ENCODE measurements around the gene FOSL2. TPM values are rescaled to one million over a fixed set of nuclear protein-coding genes. Genes with fewer than 3 reads are reported as not detected.

FOSL2 gene
- total RNA-seq, 1 experiment from 2014 or later = 0.30 TPM

GRCh38 chr2:28373854-28374253, 18.8 kb upstream of the FOSL2 start:
- no peaks in the 10 kb centered on the region for H4K20me1 ChIP-seq (ENCODE audit: insufficient read depth, low read depth, low read length)
- no peak overlapping the region for H3K9ac ChIP-seq (ENCODE audit: low read length)
- no peak overlapping the region for H3K27ac ChIP-seq (ENCODE audit: low read length)
- no peaks in the 10 kb centered on the region for H3K9me3 ChIP-seq (ENCODE audit: low read length)
- no peak overlapping the region for H3K4me2 ChIP-seq (ENCODE audit: low read depth, low read length, poor library complexity, severe bottlenecking)
- H3K36me3 ChIP-seq (ENCODE audit: insufficient read depth, low read length) = no peaks in the 10 kb centered on the region
- no peak for DNase-seq
- no peaks in the 10 kb centered on the region for H3K4me1 ChIP-seq (ENCODE audit: low read length)
- H3K9me2 ChIP-seq (replicated peaks; ENCODE audit: insufficient read depth, low read length) = no peaks in the 10 kb centered on the region
- no peaks in the 10 kb centered on the region for H3K79me2 ChIP-seq (ENCODE audit: low read length)
- no peaks in the 10 kb centered on the region for H3K27me3 ChIP-seq (ENCODE audit: low read length)
- H3K4me3 ChIP-seq (ENCODE audit: low read length) = no peak overlapping the region
- H2AFZ ChIP-seq (ENCODE audit: low read length) = no peak overlapping the region

- H3K36me3 ChIP-seq (ENCODE audit: insufficient read depth, low read length) = no peaks in the 10 kb centered on the region
- H4K20me1 ChIP-seq (ENCODE audit: insufficient read depth, low read depth, low read length) = no peaks in the 10 kb centered on the region
- H3K27me3 ChIP-seq (ENCODE audit: low read length) = no peaks in the 10 kb centered on the region
- H3K4me2 ChIP-seq (ENCODE audit: low read depth, low read length, poor library complexity, severe bottlenecking) = no peak overlapping the region
- H3K79me2 ChIP-seq (ENCODE audit: low read length) = no peaks in the 10 kb centered on the region
- no peak overlapping the region for H3K27ac ChIP-seq (ENCODE audit: low read length)
- H3K4me1 ChIP-seq (ENCODE audit: low read length) = no peaks in the 10 kb centered on the region
- H3K9ac ChIP-seq (ENCODE audit: low read length) = no peak overlapping the region
- H3K9me2 ChIP-seq (replicated peaks; ENCODE audit: insufficient read depth, low read length) = no peaks in the 10 kb centered on the region
- H2AFZ ChIP-seq (ENCODE audit: low read length) = no peak overlapping the region
- no peak overlapping the region for H3K4me3 ChIP-seq (ENCODE audit: low read length)
- no peaks in the 10 kb centered on the region for H3K9me3 ChIP-seq (ENCODE audit: low read length)
- DNase-seq = no peak
Observed at GRCh38 chr2:28374331-28374730, 18.3 kb upstream of the FOSL2 start.

- Histone ChIP-seq H2AFZ (ENCODE audit: low read length) (no peak overlapping the region), H3K9ac (ENCODE audit: low read length) (no peak overlapping the region), H3K27me3 (ENCODE audit: low read length) (no peaks in the 10 kb centered on the region), H4K20me1 (ENCODE audit: insufficient read depth, low read depth, low read length) (no peaks in the 10 kb centered on the region), H3K9me2 (replicated peaks; ENCODE audit: insufficient read depth, low read length) (no peaks in the 10 kb centered on the region), H3K36me3 (ENCODE audit: insufficient read depth, low read length) (no peaks in the 10 kb centered on the region), H3K4me3 (ENCODE audit: low read length) (no peak overlapping the region), H3K4me1 (ENCODE audit: low read length) (no peaks in the 10 kb centered on the region), H3K79me2 (ENCODE audit: low read length) (no peaks in the 10 kb centered on the region), H3K27ac (ENCODE audit: low read length) (no peak overlapping the region), H3K4me2 (ENCODE audit: low read depth, low read length, poor library complexity, severe bottlenecking) (no peak overlapping the region), H3K9me3 (ENCODE audit: low read length) (no peaks in the 10 kb centered on the region)
- DNase-seq = no peak
Observed at GRCh38 chr2:28375236-28375635, 17.4 kb upstream of the FOSL2 start.

GRCh38 chr2:28375742-28376631, 16.7 kb upstream of the FOSL2 start:
- H2AFZ ChIP-seq (ENCODE audit: low read length) = no peak overlapping the region
- H3K9me3 ChIP-seq (ENCODE audit: low read length) = no peaks in the 10 kb centered on the region
- H3K4me1 ChIP-seq (ENCODE audit: low read length) = no peaks in the 10 kb centered on the region
- DNase-seq = no peak
- no peaks in the 10 kb centered on the region for H4K20me1 ChIP-seq (ENCODE audit: insufficient read depth, low read depth, low read length)
- H3K79me2 ChIP-seq (ENCODE audit: low read length) = no peaks in the 10 kb centered on the region
- H3K27ac ChIP-seq (ENCODE audit: low read length) = no peak overlapping the region
- no peak overlapping the region for H3K4me3 ChIP-seq (ENCODE audit: low read length)
- H3K4me2 ChIP-seq (ENCODE audit: low read depth, low read length, poor library complexity, severe bottlenecking) = no peak overlapping the region
- no peaks in the 10 kb centered on the region for H3K9me2 ChIP-seq (replicated peaks; ENCODE audit: insufficient read depth, low read length)
- no peak overlapping the region for H3K9ac ChIP-seq (ENCODE audit: low read length)
- no peaks in the 10 kb centered on the region for H3K36me3 ChIP-seq (ENCODE audit: insufficient read depth, low read length)
- no peaks in the 10 kb centered on the region for H3K27me3 ChIP-seq (ENCODE audit: low read length)

- Histone ChIP-seq H3K9me3 (ENCODE audit: low read length) (no peaks in the 10 kb centered on the region), H3K4me3 (ENCODE audit: low read length) (no peak overlapping the region), H3K27me3 (ENCODE audit: low read length) (no peaks in the 10 kb centered on the region), H4K20me1 (ENCODE audit: insufficient read depth, low read depth, low read length) (no peaks in the 10 kb centered on the region), H3K4me2 (ENCODE audit: low read depth, low read length, poor library complexity, severe bottlenecking) (no peak overlapping the region), H2AFZ (ENCODE audit: low read length) (no peak overlapping the region), H3K9ac (ENCODE audit: low read length) (no peak overlapping the region), H3K4me1 (ENCODE audit: low read length) (no peaks in the 10 kb centered on the region), H3K9me2 (replicated peaks; ENCODE audit: insufficient read depth, low read length) (no peaks in the 10 kb centered on the region), H3K36me3 (ENCODE audit: insufficient read depth, low read length) (no peaks in the 10 kb centered on the region), H3K79me2 (ENCODE audit: low read length) (no peaks in the 10 kb centered on the region), H3K27ac (ENCODE audit: low read length) (no peak overlapping the region)
- DNase-seq = no peak
Observed at GRCh38 chr2:28377195-28377816, 15.4 kb upstream of the FOSL2 start.

- Histone ChIP-seq H3K36me3 (ENCODE audit: insufficient read depth, low read length) (no peaks in the 10 kb centered on the region), H3K9me3 (ENCODE audit: low read length) (no peaks in the 10 kb centered on the region), H3K9me2 (replicated peaks; ENCODE audit: insufficient read depth, low read length) (no peaks in the 10 kb centered on the region), H3K27ac (ENCODE audit: low read length) (no peak overlapping the region), H4K20me1 (ENCODE audit: insufficient read depth, low read depth, low read length) (no peaks in the 10 kb centered on the region), H2AFZ (ENCODE audit: low read length) (no peak overlapping the region), H3K27me3 (ENCODE audit: low read length) (no peaks in the 10 kb centered on the region), H3K4me1 (ENCODE audit: low read length) (no peaks in the 10 kb centered on the region), H3K79me2 (ENCODE audit: low read length) (no peaks in the 10 kb centered on the region), H3K4me2 (ENCODE audit: low read depth, low read length, poor library complexity, severe bottlenecking) (no peak overlapping the region), H3K4me3 (ENCODE audit: low read length) (no peak overlapping the region), H3K9ac (ENCODE audit: low read length) (no peak overlapping the region)
- no peak for DNase-seq
Observed at GRCh38 chr2:28377984-28378678, 14.5 kb upstream of the FOSL2 start.

GRCh38 chr2:28378679-28379584, 13.7 kb upstream of the FOSL2 start:
- no peaks in the 10 kb centered on the region for H4K20me1 ChIP-seq (ENCODE audit: insufficient read depth, low read depth, low read length)
- H3K9ac ChIP-seq (ENCODE audit: low read length) = no peak overlapping the region
- no peak overlapping the region for H3K27ac ChIP-seq (ENCODE audit: low read length)
- no peak overlapping the region for H3K4me3 ChIP-seq (ENCODE audit: low read length)
- H3K4me1 ChIP-seq (ENCODE audit: low read length) = no peaks in the 10 kb centered on the region
- no peak for DNase-seq
- no peaks in the 10 kb centered on the region for H3K27me3 ChIP-seq (ENCODE audit: low read length)
- H3K9me3 ChIP-seq (ENCODE audit: low read length) = no peaks in the 10 kb centered on the region
- H3K36me3 ChIP-seq (ENCODE audit: insufficient read depth, low read length) = no peaks in the 10 kb centered on the region
- H3K4me2 ChIP-seq (ENCODE audit: low read depth, low read length, poor library complexity, severe bottlenecking) = no peak overlapping the region
- no peak overlapping the region for H2AFZ ChIP-seq (ENCODE audit: low read length)
- no peaks in the 10 kb centered on the region for H3K9me2 ChIP-seq (replicated peaks; ENCODE audit: insufficient read depth, low read length)
- no peaks in the 10 kb centered on the region for H3K79me2 ChIP-seq (ENCODE audit: low read length)
